Smooth muscle cell (in vitro differentiated cells): ENCODE measurements around the gene NLN. TPM values are rescaled to one million over a fixed set of nuclear protein-coding genes. Genes with fewer than 3 reads are reported as not detected.

Experiments used
- DNase-seq: peaks from one replicate; lab custom pipeline; 2025; ENCODE audit not compliant: unreplicated experiment; lab: John Stamatoyannopoulos, UW
- H2AFZ ChIP-seq: fragments of 200-600 bp; sonication (generic); 2 replicates; pipeline ENCODE4 v1.6.0; 2016; ENCODE audit warnings: antibody characterized with exemption, low read depth, mild to moderate bottlenecking
- H3F3A ChIP-seq: fragments of 200-600 bp; sonication (generic); 2 replicates; pipeline ENCODE4 v1.6.0; 2017; ENCODE audit warnings: antibody characterized with exemption, low read depth
- H3K27ac ChIP-seq: fragments of 200-600 bp; sonication (generic); 2 replicates; pipeline ENCODE4 v1.5.1; 2016; ENCODE audit warnings: low read depth, mild to moderate bottlenecking
- H3K27me3 ChIP-seq: fragments of 200-600 bp; sonication (generic); 2 replicates; pipeline ENCODE4 v1.6.1; 2016; ENCODE audit warnings: low read depth, mild to moderate bottlenecking
- H3K36me3 ChIP-seq: fragments of 200-600 bp; sonication (generic); 2 replicates; pipeline ENCODE4 v1.5.1; 2016; ENCODE audit warnings: low read depth
- H3K4me1 ChIP-seq: fragments of 200-600 bp; sonication (generic); 2 replicates; pipeline ENCODE4 v1.5.1; 2016; ENCODE audit warnings: low read depth
- H3K4me2 ChIP-seq: fragments of 200-600 bp; sonication (generic); 2 replicates; pipeline ENCODE4 v1.6.0; 2016; ENCODE audit warnings: mild to moderate bottlenecking
- H3K4me3 ChIP-seq: fragments of 200-600 bp; sonication (generic); 2 replicates; pipeline ENCODE4 v1.5.1; 2016; ENCODE audit warnings: mild to moderate bottlenecking
- H3K79me2 ChIP-seq: fragments of 200-600 bp; sonication (generic); 2 replicates; pipeline ENCODE4 v1.6.0; 2016; ENCODE audit warnings: low read depth, mild to moderate bottlenecking
- H3K9ac ChIP-seq: fragments of 200-600 bp; sonication (generic); 2 replicates; pipeline ENCODE4 v1.6.0; 2016; ENCODE audit warnings: low read depth
- H3K9me3 ChIP-seq: fragments of 200-600 bp; sonication (generic); replicated peaks from 2 replicates; pipeline ENCODE4 v1.5.1; 2016; ENCODE audit warnings: low read depth
- H4K20me1 ChIP-seq: fragments of 200-600 bp; sonication (generic); 2 replicates; pipeline ENCODE4 v1.6.0; 2016; ENCODE audit warnings: low read depth
- WGBS: methylation state at CpG from one replicate; pipeline ENCODE4 v1.1.7; 2016; ENCODE audit warnings: low lambda C conversion rate; 5-methylcytosine and 5-hydroxymethylcytosine counted together
- polyA plus RNA-seq: library from polyadenylated mRNA; unstranded; fragments of >200 nt; fragmentation: Nextera tagmentation; extraction: Ambion mirVana; gene quantifications from 2 replicates; pipeline ENCODE4 v1.2.1, GENCODE V29; 2016
- total RNA-seq: library from RNA; depleted of rRNA; stranded (reverse); fragments of >200 nt; gene quantifications from 2 replicates; pipeline ENCODE4 v1.2.3, GENCODE V29; 2014
- TF ChIP-seq, protein P1 (sequence below): fragments of 200-600 bp; sonication (generic); IDR thresholded peaks from 2 replicates; pipeline ENCODE4 v1.5.1; 2017; ENCODE audit warnings: borderline replicate concordance, mild to moderate bottlenecking, antibody characterized with exemption; ENCODE audit not compliant: insufficient read depth, poor library complexity, severe bottlenecking

Gene NLN
- total and polyA plus RNA-seq, 2 experiments from 2014 or later = 31.9 to 33.6 TPM

DNA sequence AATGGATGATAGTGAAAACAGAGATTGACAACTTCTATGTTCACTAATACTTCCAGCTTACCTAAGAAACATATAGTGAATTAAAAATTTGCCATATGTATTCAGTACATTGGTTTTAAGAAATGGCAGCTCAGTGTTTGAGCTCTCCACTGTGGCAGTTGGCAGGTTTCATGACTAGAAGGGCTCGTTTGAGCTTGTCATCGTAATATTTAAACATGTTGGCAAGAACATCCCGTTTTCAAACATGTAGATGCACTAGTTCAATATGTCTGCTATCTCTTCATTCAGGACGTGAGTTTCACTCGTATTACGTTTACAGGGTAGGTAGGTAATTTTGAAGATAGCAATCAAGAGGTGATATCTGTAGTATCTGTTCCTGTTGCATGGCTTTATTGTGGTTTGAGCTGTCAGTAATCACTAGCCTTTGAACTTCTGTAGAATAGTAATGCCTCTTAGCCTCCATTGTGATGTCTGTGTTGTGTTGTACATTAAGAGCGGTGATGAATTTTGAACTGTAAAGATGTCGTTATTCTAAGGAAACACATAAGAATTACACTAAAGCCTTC, 74.8 kb downstream of the NLN start:
- Histone ChIP-seq H2AFZ (no peak overlapping the region), H3K4me2 (no peak overlapping the region), H3K9me3 (no peaks in the 10 kb centered on the region), H3K36me3 (no peaks in the 10 kb centered on the region), H3K79me2 (peaks cover 2% of the 10 kb centered on the region), H3K27me3 (no peaks in the 10 kb centered on the region), H3F3A (no peaks in the 10 kb centered on the region), H3K4me1 (peaks cover 8% of the 10 kb centered on the region), H4K20me1 (no peaks in the 10 kb centered on the region), H3K4me3 (no peak overlapping the region), H3K27ac (no peak overlapping the region), H3K9ac (no peak overlapping the region)
- WGBS = 78% methylated on average over 8 of the region's 8 CpGs
- no peak for DNase-seq
- TF ChIP-seq, protein P1, sequence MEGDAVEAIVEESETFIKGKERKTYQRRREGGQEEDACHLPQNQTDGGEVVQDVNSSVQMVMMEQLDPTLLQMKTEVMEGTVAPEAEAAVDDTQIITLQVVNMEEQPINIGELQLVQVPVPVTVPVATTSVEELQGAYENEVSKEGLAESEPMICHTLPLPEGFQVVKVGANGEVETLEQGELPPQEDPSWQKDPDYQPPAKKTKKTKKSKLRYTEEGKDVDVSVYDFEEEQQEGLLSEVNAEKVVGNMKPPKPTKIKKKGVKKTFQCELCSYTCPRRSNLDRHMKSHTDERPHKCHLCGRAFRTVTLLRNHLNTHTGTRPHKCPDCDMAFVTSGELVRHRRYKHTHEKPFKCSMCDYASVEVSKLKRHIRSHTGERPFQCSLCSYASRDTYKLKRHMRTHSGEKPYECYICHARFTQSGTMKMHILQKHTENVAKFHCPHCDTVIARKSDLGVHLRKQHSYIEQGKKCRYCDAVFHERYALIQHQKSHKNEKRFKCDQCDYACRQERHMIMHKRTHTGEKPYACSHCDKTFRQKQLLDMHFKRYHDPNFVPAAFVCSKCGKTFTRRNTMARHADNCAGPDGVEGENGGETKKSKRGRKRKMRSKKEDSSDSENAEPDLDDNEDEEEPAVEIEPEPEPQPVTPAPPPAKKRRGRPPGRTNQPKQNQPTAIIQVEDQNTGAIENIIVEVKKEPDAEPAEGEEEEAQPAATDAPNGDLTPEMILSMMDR = no peak

DNA sequence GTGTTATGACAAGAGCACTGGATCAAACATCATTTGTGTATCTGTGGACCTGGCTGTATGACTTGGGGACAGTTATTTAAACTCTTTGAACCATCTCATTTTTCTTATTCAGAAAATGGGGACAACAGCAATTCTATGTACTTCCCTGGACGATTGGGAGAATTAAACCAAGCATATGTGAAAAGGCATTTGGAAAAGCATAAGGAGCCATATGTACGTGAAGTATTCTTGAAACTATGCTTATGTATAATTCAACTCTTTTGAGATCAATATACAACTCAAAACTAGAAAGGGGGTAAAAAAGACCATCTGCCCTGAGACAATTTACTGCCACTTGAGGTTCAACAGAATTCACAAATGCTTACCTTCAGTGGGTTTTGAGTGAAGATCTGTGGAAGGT, 75.5 kb downstream of the NLN start:
- H3K27me3 ChIP-seq = no peaks in the 10 kb centered on the region
- no peaks in the 10 kb centered on the region for H3K9me3 ChIP-seq
- H3K79me2 ChIP-seq = no peaks in the 10 kb centered on the region
- peaks cover 8% of the 10 kb centered on the region for H3K4me1 ChIP-seq
- H3F3A ChIP-seq = no peaks in the 10 kb centered on the region
- H4K20me1 ChIP-seq = no peaks in the 10 kb centered on the region
- TF ChIP-seq, protein P1 = no peak
- no peak overlapping the region for H3K4me3 ChIP-seq
- H3K9ac ChIP-seq = no peak overlapping the region
- 96% methylated on average over 2 of the region's 2 CpGs for WGBS
- H2AFZ ChIP-seq = no peak overlapping the region
- DNase-seq = no peak
- no peak overlapping the region for H3K4me2 ChIP-seq
- no peak overlapping the region for H3K27ac ChIP-seq
- no peaks in the 10 kb centered on the region for H3K36me3 ChIP-seq

DNA sequence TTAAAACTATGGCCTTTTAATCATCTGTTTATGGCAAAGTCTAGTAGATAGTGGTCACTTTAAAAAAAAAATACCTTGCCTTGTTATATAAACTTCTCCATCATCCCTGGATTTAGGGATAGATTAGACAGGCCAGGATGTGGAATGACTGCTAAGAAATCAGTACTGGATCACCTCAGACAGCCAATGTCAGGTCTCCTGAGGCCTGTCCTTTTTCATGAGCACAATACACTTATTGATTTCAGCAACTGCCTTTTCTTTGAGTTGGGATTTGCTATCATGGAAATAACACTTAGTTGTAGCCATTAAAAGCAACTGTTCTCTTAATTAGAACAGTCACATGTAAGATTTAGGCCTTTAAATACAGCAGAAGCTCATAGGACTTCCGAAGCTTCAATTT, 77.9 kb downstream of the NLN start:
- H3K79me2 ChIP-seq = no peaks in the 10 kb centered on the region
- WGBS = 83% methylated on average over 1 of the region's 1 CpG
- no peaks in the 10 kb centered on the region for H4K20me1 ChIP-seq
- H3F3A ChIP-seq = no peaks in the 10 kb centered on the region
- no peaks in the 10 kb centered on the region for H3K27me3 ChIP-seq
- no peak for DNase-seq
- TF ChIP-seq, protein P1 = no peak
- H2AFZ ChIP-seq = no peak overlapping the region
- no peaks in the 10 kb centered on the region for H3K9me3 ChIP-seq
- no peak overlapping the region for H3K9ac ChIP-seq
- H3K4me2 ChIP-seq = no peak overlapping the region
- H3K4me1 ChIP-seq = peaks cover 8% of the 10 kb centered on the region
- H3K27ac ChIP-seq = no peak overlapping the region
- no peaks in the 10 kb centered on the region for H3K36me3 ChIP-seq
- no peak overlapping the region for H3K4me3 ChIP-seq

DNA sequence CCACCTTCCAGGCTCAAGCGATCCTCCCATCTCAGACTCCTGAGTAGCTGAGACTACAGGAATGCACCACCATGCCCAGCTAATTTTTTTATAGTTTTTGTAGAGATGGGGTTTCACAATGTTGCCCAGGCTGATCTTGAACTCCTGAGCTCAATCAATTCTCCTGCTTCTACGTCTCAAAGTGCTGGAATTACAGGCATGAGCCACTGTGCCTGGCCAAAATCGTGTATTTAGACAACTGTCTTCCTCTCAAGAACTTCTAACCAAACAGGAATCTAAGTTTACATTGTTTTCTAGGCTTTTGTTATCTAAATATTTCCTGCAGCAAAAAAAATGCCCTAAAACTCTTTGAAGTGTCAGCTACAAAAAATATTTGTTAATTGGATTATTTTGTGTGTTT, 78.8 kb downstream of the NLN start:
- TF ChIP-seq, protein P1 = no peak
- peak overlapping the region; percentile 53 for H3K27ac ChIP-seq
- no peak overlapping the region for H3K4me3 ChIP-seq
- no peaks in the 10 kb centered on the region for H4K20me1 ChIP-seq
- no peaks in the 10 kb centered on the region for H3K27me3 ChIP-seq
- H3K9me3 ChIP-seq = no peaks in the 10 kb centered on the region
- no peak overlapping the region for H2AFZ ChIP-seq
- no peak overlapping the region for H3K9ac ChIP-seq
- no peaks in the 10 kb centered on the region for H3F3A ChIP-seq
- no peak for DNase-seq
- no peaks in the 10 kb centered on the region for H3K36me3 ChIP-seq
- no peaks in the 10 kb centered on the region for H3K79me2 ChIP-seq
- no peak overlapping the region for H3K4me2 ChIP-seq
- peaks cover 8% of the 10 kb centered on the region for H3K4me1 ChIP-seq
- 93% methylated on average over 3 of the region's 3 CpGs for WGBS
